Spinal cord (tissue), 10 donors: Measurements from ENCODE around the gene GRIP2. TPM values are rescaled to one million over a fixed set of nuclear protein-coding genes. Genes with fewer than 3 reads are reported as not detected.

Experiments
- DNase-seq, 6 donors: peaks; one replicate each; pipeline versions ENCODE4 v3.0.0 to v3.0.0-alpha.2; 2013 to 2015; ENCODE audit warnings: low spot score in 6 of 6, low read depth in 4 of 6
- H3K27ac ChIP-seq: one replicate; pipeline ENCODE4 v1.5.1; 2013; ENCODE audit warnings: low read depth, low read length, control low read depth
- H3K27me3 ChIP-seq: one replicate; pipeline ENCODE4 v1.6.1; 2013; ENCODE audit warnings: low read length; ENCODE audit not compliant: control insufficient read depth, insufficient read depth
- H3K36me3 ChIP-seq: one replicate; pipeline ENCODE4 v1.6.1; 2013; ENCODE audit warnings: low read length; ENCODE audit not compliant: control insufficient read depth, insufficient read depth
- H3K4me1 ChIP-seq: one replicate; pipeline ENCODE4 v1.6.1; 2013; ENCODE audit warnings: low read length; ENCODE audit not compliant: control insufficient read depth, insufficient read depth
- H3K4me3 ChIP-seq: one replicate; pipeline ENCODE4 v1.5.1; 2013; ENCODE audit warnings: low read depth, low read length, control low read depth
- H3K9me3 ChIP-seq: one replicate; pipeline ENCODE4 v1.6.1; 2013; ENCODE audit warnings: low read length; ENCODE audit not compliant: control insufficient read depth, insufficient read depth
- WGBS: methylation state at CpG from one replicate; pipeline ENCODE4 v1.1.5; 2013; ENCODE audit warnings: missing lambda C conversion rate; ENCODE audit not compliant: insufficient coverage; 5-methylcytosine and 5-hydroxymethylcytosine counted together
- polyA plus RNA-seq, 2 donors: library from polyadenylated mRNA; unstranded; fragments of 120-200 nt; gene quantifications; one replicate each; pipeline ENCODE4 v1.2.1, GENCODE V29; 2013; ENCODE audit not compliant: insufficient read length in 2 of 2
- total RNA-seq, 2 donors: library from RNA; depleted of rRNA in 1 of 2; stranded (reverse); fragments of 120-200 nt in 1 of 2; fragments of >200 nt in 1 of 2; gene quantifications; one replicate each; pipeline versions ENCODE4 v1.2.3 to v1.2.4, GENCODE V29; 2013 to 2014
- donor health status: healthy.

Gene GRIP2
- total and polyA plus RNA-seq, 4 donors = 6.0 to 24.2 (median 12.9) TPM

GRCh38 chr3:14523792-14524191, 16.4 kb downstream of the GRIP2 start:
- no peaks in the 10 kb centered on the region for H3K4me1 ChIP-seq
- 100% methylated on average over 1 of the region's 7 CpGs for WGBS
- H3K27me3 ChIP-seq = no peaks in the 10 kb centered on the region
- H3K27ac ChIP-seq = no peak overlapping the region
- peaks cover 37% of the 10 kb centered on the region for H3K36me3 ChIP-seq
- H3K9me3 ChIP-seq = no peaks in the 10 kb centered on the region
- no peak for DNase-seq
- H3K4me3 ChIP-seq = no peak overlapping the region

- Histone ChIP-seq H3K9me3 (no peaks in the 10 kb centered on the region), H3K36me3 (peaks cover 48% of the 10 kb centered on the region), H3K4me3 (no peak overlapping the region), H3K4me1 (peaks cover 6% of the 10 kb centered on the region), H3K27ac (no peak overlapping the region), H3K27me3 (no peaks in the 10 kb centered on the region)
- WGBS = 97% methylated on average over 11 of the region's 12 CpGs
- DNase-seq = no peak
These were observed 17.4 kb downstream of the GRIP2 start for GRCh38 chr3:14522768-14523167.

GRCh38 chr3:14522129-14522691, 17.9 kb downstream of the GRIP2 start:
- Histone ChIP-seq H3K4me3 (no peak overlapping the region), H3K9me3 (no peaks in the 10 kb centered on the region), H3K27ac (no peak overlapping the region), H3K36me3 (peaks cover 52% of the 10 kb centered on the region), H3K4me1 (peaks cover 6% of the 10 kb centered on the region), H3K27me3 (no peaks in the 10 kb centered on the region)
- WGBS = 57% methylated on average over 15 of the region's 16 CpGs
- DNase-seq = no peak

- H3K9me3 ChIP-seq = no peaks in the 10 kb centered on the region
- no peak for DNase-seq
- WGBS = 80% methylated on average over 12 of the region's 12 CpGs
- no peak overlapping the region for H3K4me3 ChIP-seq
- H3K36me3 ChIP-seq = peaks cover 55% of the 10 kb centered on the region
- peaks cover 6% of the 10 kb centered on the region for H3K4me1 ChIP-seq
- H3K27me3 ChIP-seq = no peaks in the 10 kb centered on the region
- H3K27ac ChIP-seq = no peak overlapping the region
These were observed 18.5 kb downstream of the GRIP2 start for GRCh38 chr3:14521611-14522010.

GRCh38 chr3:14520967-14521366, 19.2 kb downstream of the GRIP2 start:
- WGBS = 96% methylated on average over 8 of the region's 8 CpGs
- H3K27ac ChIP-seq = no peak overlapping the region
- peaks cover 55% of the 10 kb centered on the region for H3K36me3 ChIP-seq
- no peaks in the 10 kb centered on the region for H3K27me3 ChIP-seq
- peaks cover 6% of the 10 kb centered on the region for H3K4me1 ChIP-seq
- no peaks in the 10 kb centered on the region for H3K9me3 ChIP-seq
- no peak overlapping the region for H3K4me3 ChIP-seq
- DNase-seq = no peak

GRCh38 chr3:14520149-14520548, 20.0 kb downstream of the GRIP2 start:
- H3K27me3 ChIP-seq = no peaks in the 10 kb centered on the region
- no peak for DNase-seq
- peaks cover 6% of the 10 kb centered on the region for H3K4me1 ChIP-seq
- WGBS = 85% methylated on average over 12 of the region's 15 CpGs
- no peak overlapping the region for H3K4me3 ChIP-seq
- no peak overlapping the region for H3K27ac ChIP-seq
- H3K36me3 ChIP-seq = peaks cover 48% of the 10 kb centered on the region
- H3K9me3 ChIP-seq = no peaks in the 10 kb centered on the region

- Histone ChIP-seq H3K4me3 (no peak overlapping the region), H3K9me3 (no peaks in the 10 kb centered on the region), H3K27ac (no peak overlapping the region), H3K27me3 (no peaks in the 10 kb centered on the region), H3K36me3 (peaks cover 43% of the 10 kb centered on the region), H3K4me1 (peaks cover 6% of the 10 kb centered on the region)
- DNase-seq = no peak
- 64% methylated on average over 1 of the region's 1 CpG for WGBS
These were observed 20.7 kb downstream of the GRIP2 start for GRCh38 chr3:14519406-14519805.

- Histone ChIP-seq H3K9me3 (no peaks in the 10 kb centered on the region), H3K36me3 (peaks cover 44% of the 10 kb centered on the region), H3K4me1 (peaks cover 6% of the 10 kb centered on the region), H3K27ac (no peak overlapping the region), H3K4me3 (no peak overlapping the region), H3K27me3 (no peaks in the 10 kb centered on the region)
- WGBS = 87% methylated on average over 10 of the region's 11 CpGs
- no peak for DNase-seq
These were observed 21.2 kb downstream of the GRIP2 start for GRCh38 chr3:14518893-14519292.

- Histone ChIP-seq H3K27me3 (no peaks in the 10 kb centered on the region), H3K27ac (no peak overlapping the region), H3K36me3 (peaks cover 48% of the 10 kb centered on the region), H3K4me1 (peaks cover 6% of the 10 kb centered on the region), H3K9me3 (no peaks in the 10 kb centered on the region), H3K4me3 (no peak overlapping the region)
- WGBS = 74% methylated on average over 6 of the region's 7 CpGs
- no peak for DNase-seq
These were observed 21.7 kb downstream of the GRIP2 start for GRCh38 chr3:14518432-14518802.

- H3K4me1 ChIP-seq = peaks cover 6% of the 10 kb centered on the region
- no peak overlapping the region for H3K4me3 ChIP-seq
- H3K36me3 ChIP-seq = peaks cover 49% of the 10 kb centered on the region
- no peaks in the 10 kb centered on the region for H3K27me3 ChIP-seq
- 70% methylated on average over 22 of the region's 22 CpGs for WGBS
- H3K27ac ChIP-seq = no peak overlapping the region
- DNase-seq = no peak
- H3K9me3 ChIP-seq = no peaks in the 10 kb centered on the region
These were observed 22.3 kb downstream of the GRIP2 start for GRCh38 chr3:14517601-14518431.
